B cell (primary cell): ENCODE results near the gene PIGC. TPM values are rescaled to one million over a fixed set of nuclear protein-coding genes. Genes with fewer than 3 reads are reported as not detected.

Experiments used
- ATAC-seq: fragments of 200-7000 bp; cut with Tn5 transposase; one replicate; pipeline ENCODE4 v1.10.0; 2021; ENCODE audit warnings: low read depth, mild to moderate bottlenecking, moderate number of reproducible peaks, moderate library complexity
- CTCF ChIA-PET: fragments of 350-600 bp; sonication (Branson Sonifier 250); formaldehyde crosslinking; loops from one replicate; lab custom pipeline; 2021; ENCODE audit warnings: antibody characterized with exemption, inconsistent platforms; lab: Charles Lee
- POLR2A ChIA-PET: fragments of 350-600 bp; sonication (Branson Sonifier 250); formaldehyde crosslinking; loops from one replicate; lab custom pipeline; 2021; ENCODE audit warnings: antibody characterized with exemption; lab: Charles Lee
- DNase-seq: peaks from one replicate; pipeline ENCODE4 v3.0.0; 2013
- H2AFZ ChIP-seq: 2 replicates; pipeline ENCODE4 v1.6.1; 2012; ENCODE audit warnings: mild to moderate bottlenecking, low read depth, low read length; ENCODE audit not compliant: insufficient read depth, poor library complexity, severe bottlenecking
- H3K27ac ChIP-seq, 2 donors: 1 replicate in 1 of 2; 2 replicates in 1 of 2; pipeline ENCODE4 v1.5.1; 2012 to 2013; ENCODE audit warnings: low read length in 2 of 2, mild to moderate bottlenecking in 2 of 2, moderate library complexity in 1 of 2
- H3K27me3 ChIP-seq, 4 experiments: fragments of 200-600 bp in 1 of 4; sonication (generic) in 1 of 4; replicated peaks in 1 of 4; 1 replicate in 2 of 4; 2 replicates in 2 of 4; pipeline versions ENCODE4 v1.6.1 to v1.7.0; 2013 to 2016; ENCODE audit warnings: low read length in 3 of 4, mild to moderate bottlenecking in 2 of 4, mixed read lengths in 1 of 4, moderate library complexity in 1 of 4; ENCODE audit not compliant: insufficient read depth in 4 of 4, control insufficient read depth in 3 of 4; ENCODE audit errors: control extremely low read depth in 1 of 4
- H3K36me3 ChIP-seq, 2 experiments: replicated peaks in 1 of 2; 1 replicate in 1 of 2; 2 replicates in 1 of 2; pipeline versions ENCODE4 v1.6.1 to v1.7.1; 2013; ENCODE audit warnings: low read length in 1 of 2; ENCODE audit not compliant: insufficient read depth in 2 of 2, control insufficient read depth in 1 of 2; ENCODE audit errors: control extremely low read depth in 1 of 2, extremely low read depth in 1 of 2
- H3K4me1 ChIP-seq, 2 donors: fragments of 200-600 bp in 1 of 2; sonication (generic) in 1 of 2; 1 replicate in 1 of 2; 2 replicates in 1 of 2; pipeline versions ENCODE4 v1.5.1 to v1.6.1; 2013 to 2017; ENCODE audit warnings: low read length in 2 of 2; ENCODE audit not compliant: control insufficient read depth in 2 of 2, insufficient read depth in 2 of 2
- H3K4me2 ChIP-seq: replicated peaks from 2 replicates; pipeline ENCODE3; 2012; ENCODE audit warnings: mild to moderate bottlenecking, low read depth, low read length; ENCODE audit not compliant: poor library complexity, severe bottlenecking
- H3K4me3 ChIP-seq, 5 experiments: fragments of 200-600 bp in 1 of 5; sonication (generic) in 1 of 5; 1 replicate in 3 of 5; 2 replicates in 2 of 5; pipeline versions ENCODE4 v1.5.1 to v1.7.0; 2011 to 2016; ENCODE audit warnings: low read length in 4 of 5, mild to moderate bottlenecking in 4 of 5, low read depth in 2 of 5, control low read depth in 1 of 5, moderate library complexity in 1 of 5; ENCODE audit not compliant: insufficient read depth in 1 of 5; ENCODE audit errors: control extremely low read depth in 1 of 5, extremely low read depth in 1 of 5
- H3K79me2 ChIP-seq: fragments of 200-600 bp; sonication (generic); one replicate; pipeline ENCODE4 v1.6.0; 2016; ENCODE audit warnings: low read length; ENCODE audit not compliant: control insufficient read depth, insufficient read depth
- H3K9ac ChIP-seq: fragments of 200-600 bp; sonication (generic); 2 replicates; pipeline ENCODE4 v1.6.1; 2017; ENCODE audit warnings: mild to moderate bottlenecking, low read length, moderate library complexity
- H3K9me3 ChIP-seq, 3 donors: one replicate each; pipeline versions ENCODE4 v1.6.1 to v1.7.1; 2013; ENCODE audit warnings: low read length in 2 of 3; ENCODE audit not compliant: control insufficient read depth in 2 of 3, insufficient read depth in 1 of 3; ENCODE audit errors: control extremely low read depth in 1 of 3
- H4K20me1 ChIP-seq: 2 replicates; pipeline ENCODE4 v1.6.0; 2012; ENCODE audit warnings: mild to moderate bottlenecking, low read length; ENCODE audit not compliant: insufficient read depth, control insufficient read depth, poor library complexity, severe bottlenecking
- H3K27ac Mint-ChIP-seq: one replicate; pipeline ENCODE4 v1.8.0; 2021; ENCODE audit warnings: mixed read lengths
- H3K27me3 Mint-ChIP-seq: one replicate; pipeline ENCODE4 v1.8.0; 2021; ENCODE audit warnings: mixed read lengths
- H3K4me1 Mint-ChIP-seq: one replicate; pipeline ENCODE4 v1.8.0; 2021; ENCODE audit warnings: mixed read lengths
- H3K4me3 Mint-ChIP-seq: one replicate; pipeline ENCODE4 v1.8.0; 2021; ENCODE audit warnings: mixed read lengths
- H3K9me3 Mint-ChIP-seq: one replicate; pipeline ENCODE4 v1.8.0; 2022; ENCODE audit warnings: mixed read lengths; ENCODE audit not compliant: insufficient read depth
- CTCF ChIP-seq: fragments of 200-600 bp; IDR thresholded peaks from one replicate; pipeline ENCODE4 v1.8.0; 2022; ENCODE audit warnings: antibody characterized with exemption, mild to moderate bottlenecking
- EZH2 ChIP-seq: IDR thresholded peaks from 2 replicates; pipeline ENCODE4 v1.6.1; 2012; ENCODE audit warnings: borderline replicate concordance, low read depth, mild to moderate bottlenecking, moderate library complexity, low read length; ENCODE audit not compliant: insufficient read depth, poor library complexity, severe bottlenecking
- WGBS: methylation state at CpG from one replicate; pipeline ENCODE4 v1.1.5; 2013; ENCODE audit warnings: missing lambda C conversion rate; ENCODE audit not compliant: insufficient coverage; 5-methylcytosine and 5-hydroxymethylcytosine counted together
- intact Hi-C: fragments of 100-400 bp; cut with micrococcal nuclease; formaldehyde crosslinking; loops from one replicate; pipeline ENCODE4 v1.10.0; 2022
- polyA plus RNA-seq: library from polyadenylated mRNA; depleted of rRNA; stranded (reverse); fragments of >200 nt; gene quantifications from 2 replicates; pipeline ENCODE4 v1.2.3, GENCODE V29; 2012
- total RNA-seq, 2 donors: library from RNA; stranded (reverse); fragments of 120-200 nt in 1 of 2; gene quantifications; 1 replicate in 1 of 2; 2 replicates in 1 of 2; pipeline versions ENCODE4 v1.2.3 to v1.2.4, GENCODE V29; 2013 to 2022

Gene PIGC
- total and polyA plus RNA-seq, 2 donors (not counting 1 experiment from before 2014, with no cell fraction given) = 16.2 to 28.8 TPM

GRCh38 chr1:172460177-172460576 lies 16.3 kb upstream of the PIGC start:
- H3K4me1 Mint-ChIP-seq = no peaks in the 10 kb centered on the region
- H3K36me3 ChIP-seq = no peaks in the 10 kb centered on the region
- DNase-seq = no peak
- H3K4me1 ChIP-seq = no peaks in the 10 kb centered on the region
- no peak overlapping the region for H2AFZ ChIP-seq
- H3K9me3 ChIP-seq = no peaks in the 10 kb centered on the region
- H3K79me2 ChIP-seq = no peaks in the 10 kb centered on the region
- H3K4me3 Mint-ChIP-seq = no peak overlapping the region
- H3K4me3 ChIP-seq = no peak overlapping the region
- no peaks in the 10 kb centered on the region for H3K9me3 Mint-ChIP-seq
- intact Hi-C loops = no loop called here
- POLR2A ChIA-PET = no interaction called here
- CTCF ChIA-PET = interaction anchor here (1.0 to 1.1 kb wide), 2 partner anchors 9 to 157 kb away, joined by 3 read pairs; no protein-coding TSS in a partner anchor
- H3K27ac Mint-ChIP-seq = no peak overlapping the region
- no peak overlapping the region for H3K27ac ChIP-seq
- WGBS = no CpG with 5 or more reads among the region's 1 CpG
- H3K9ac ChIP-seq = no peak overlapping the region
- ATAC-seq = no peak
- H3K27me3 Mint-ChIP-seq = peaks cover 5% of the 10 kb centered on the region
- no peaks in the 10 kb centered on the region for H4K20me1 ChIP-seq
- no peaks in the 10 kb centered on the region for H3K27me3 ChIP-seq
- no peak for TF ChIP-seq EZH2
- TF ChIP-seq CTCF = no peak
- no peak overlapping the region for H3K4me2 ChIP-seq

- peaks cover 5% of the 10 kb centered on the region for H3K27me3 Mint-ChIP-seq
- Histone ChIP-seq H4K20me1 (no peaks in the 10 kb centered on the region), H3K36me3 (no peaks in the 10 kb centered on the region), H3K27me3 (no peaks in the 10 kb centered on the region), H3K4me2 (no peak overlapping the region), H3K9ac (no peak overlapping the region), H3K79me2 (no peaks in the 10 kb centered on the region), H3K4me3 (no peak overlapping the region), H3K27ac (no peak overlapping the region), H3K9me3 (no peaks in the 10 kb centered on the region), H2AFZ (no peak overlapping the region), H3K4me1 (no peaks in the 10 kb centered on the region)
- H3K4me3 Mint-ChIP-seq = no peak overlapping the region
- ChIA-PET CTCF (interaction anchor here (1.0 to 1.4 kb wide), 2 partner anchors 11 to 13 kb away, joined by 4 read pairs; no protein-coding TSS in a partner anchor), POLR2A (no interaction called here)
- intact Hi-C loops = no loop called here
- no peak for ATAC-seq
- DNase-seq = no peak
- no peaks in the 10 kb centered on the region for H3K9me3 Mint-ChIP-seq
- no peak overlapping the region for H3K27ac Mint-ChIP-seq
- H3K4me1 Mint-ChIP-seq = no peaks in the 10 kb centered on the region
- WGBS = no CpG with 5 or more reads among the region's 1 CpG
- TF ChIP-seq EZH2 (no peak), CTCF (no peak)
These were observed 13.7 kb upstream of the PIGC start for GRCh38 chr1:172457479-172458130.
